H1 (cell line): ENCODE results near the gene MGMT.

ENCODE experiments used
- POLR2A ChIP-seq, 2 experiments: IDR thresholded peaks; 1 replicate in 1 of 2; 2 replicates in 1 of 2; pipeline ENCODE4 v1.6.1; 2011; ENCODE audit warnings: low read depth in 2 of 2, low read length in 2 of 2, mild to moderate bottlenecking in 2 of 2; ENCODE audit errors: control extremely low read depth in 1 of 2
- POLR2AphosphoS5 ChIP-seq: IDR thresholded peaks from 2 replicates; pipeline ENCODE4 v1.6.1; 2011; ENCODE audit warnings: low read depth, low read length
- TF ChIP-seq, protein P1 (sequence below), 3 experiments: IDR thresholded peaks; 1 replicate in 2 of 3; 2 replicates in 1 of 3; pipeline versions ENCODE4 v1.5.1 to v1.6.1; 2011; ENCODE audit warnings: low read length in 3 of 3, mild to moderate bottlenecking in 3 of 3, inconsistent platforms in 2 of 3, low read depth in 1 of 3, moderate library complexity in 1 of 3; ENCODE audit not compliant: insufficient read depth in 1 of 3; ENCODE audit errors: control extremely low read depth in 1 of 3

GRCh38 chr10:129758207-129759021 is 291.4 kb downstream of the MGMT start:
- TF ChIP-seq, protein P1, sequence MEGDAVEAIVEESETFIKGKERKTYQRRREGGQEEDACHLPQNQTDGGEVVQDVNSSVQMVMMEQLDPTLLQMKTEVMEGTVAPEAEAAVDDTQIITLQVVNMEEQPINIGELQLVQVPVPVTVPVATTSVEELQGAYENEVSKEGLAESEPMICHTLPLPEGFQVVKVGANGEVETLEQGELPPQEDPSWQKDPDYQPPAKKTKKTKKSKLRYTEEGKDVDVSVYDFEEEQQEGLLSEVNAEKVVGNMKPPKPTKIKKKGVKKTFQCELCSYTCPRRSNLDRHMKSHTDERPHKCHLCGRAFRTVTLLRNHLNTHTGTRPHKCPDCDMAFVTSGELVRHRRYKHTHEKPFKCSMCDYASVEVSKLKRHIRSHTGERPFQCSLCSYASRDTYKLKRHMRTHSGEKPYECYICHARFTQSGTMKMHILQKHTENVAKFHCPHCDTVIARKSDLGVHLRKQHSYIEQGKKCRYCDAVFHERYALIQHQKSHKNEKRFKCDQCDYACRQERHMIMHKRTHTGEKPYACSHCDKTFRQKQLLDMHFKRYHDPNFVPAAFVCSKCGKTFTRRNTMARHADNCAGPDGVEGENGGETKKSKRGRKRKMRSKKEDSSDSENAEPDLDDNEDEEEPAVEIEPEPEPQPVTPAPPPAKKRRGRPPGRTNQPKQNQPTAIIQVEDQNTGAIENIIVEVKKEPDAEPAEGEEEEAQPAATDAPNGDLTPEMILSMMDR (IDR thresholded peaks at IDR 0.05; ENCODE audit: control extremely low read depth in 1 of 3, insufficient read depth in 1 of 3, low read depth in 1 of 3, low read length in 3 of 3), result no peak
- TF ChIP-seq POLR2A (IDR thresholded peaks at IDR 0.05; ENCODE audit: control extremely low read depth in 1 of 2, low read depth in 2 of 2, low read length in 2 of 2), result no peak
- TF ChIP-seq POLR2AphosphoS5, result no peak
